T-helper 1 cell treated with Interleukin-12 subunit alpha and Interleukin-12 subunit beta and Interleukin-4 antibody, amounts not matched to agents 30 ng/mL and 1 ng/mL, for 36 hours (primary cell): ENCODE results near the gene LIME1. TPM values are rescaled to one million over a fixed set of nuclear protein-coding genes. Genes with fewer than 3 reads are reported as not detected.
"Not testable (repeated sequence)": the region's sequence is repeated elsewhere in the genome, so short reads cannot be mapped to it uniquely, and the experiment has no call there.

Experiments
- intact Hi-C: fragments of 100-400 bp; cut with micrococcal nuclease; formaldehyde crosslinking; loops from one replicate; pipeline ENCODE4 v1.15.1; 2024
- total RNA-seq: library from RNA; stranded (reverse); gene quantifications from 2 replicates; pipeline ENCODE4 v1.2.3, GENCODE V29; 2022

LIME1 gene
- total RNA-seq, 1 donor from 2014 or later: 73.8 TPM

- intact Hi-C loops: loop anchor here (1.0 to 5.0 kb wide), 11 partner anchors 9 to 355 kb away; partner anchors contain the start of genes PRPF6, RTEL1, TCEA2 and TPD52L2
Observed at GRCh38 chr20:63706852-63707557, 29.5 kb upstream of the LIME1 start.

DNA sequence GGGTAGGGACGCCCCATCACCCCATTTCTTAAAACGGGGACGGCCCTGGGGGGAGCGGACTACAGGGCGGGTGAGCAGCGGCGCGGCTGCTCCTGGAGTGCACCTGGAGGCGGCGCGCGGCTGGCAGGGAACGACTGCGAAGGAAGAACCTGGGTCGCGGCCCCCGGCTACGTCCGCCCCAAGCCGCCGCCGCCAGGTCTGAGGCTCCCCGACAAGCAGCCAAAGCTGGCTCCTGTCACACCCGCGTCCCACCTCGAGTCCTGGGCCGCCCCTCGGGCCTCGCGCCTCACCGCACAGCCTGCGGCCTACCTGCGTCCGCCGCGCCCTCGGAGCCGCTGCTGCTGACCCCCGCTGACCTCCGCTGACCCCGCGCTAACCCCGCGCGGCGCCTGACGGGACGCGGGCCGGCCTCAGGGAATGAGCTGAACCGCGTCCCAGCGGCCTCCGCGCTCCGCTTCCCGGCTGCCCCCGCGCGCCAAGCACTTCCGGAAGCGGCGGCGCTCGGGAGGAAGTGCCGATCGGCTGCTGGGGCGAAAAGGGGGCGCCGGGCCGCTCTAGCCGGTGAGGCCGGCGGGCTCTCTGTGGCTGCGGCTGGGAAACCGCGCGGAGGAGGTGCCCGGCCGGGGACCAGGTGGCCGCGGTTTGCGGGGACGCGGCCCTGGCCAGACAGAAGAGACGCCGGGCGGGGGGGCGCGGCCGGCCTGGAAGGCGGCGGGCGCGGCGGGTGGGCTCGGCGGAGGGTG is 28.7 kb upstream of the LIME1 start, which contains the start of the genes ARFRP1 and ZGPAT:
Gene ARFRP1, minus strand, starts transcription at position 419 of the 743 bp plus-strand sequence. CDS start 885 bp downstream, outside the sequence.
Gene ZGPAT, plus strand, starts transcription at position 482 of the 743 bp plus-strand sequence. CDS start 542 bp downstream, outside the sequence.
- intact Hi-C loops: loop anchor here (1.0 to 5.0 kb wide), 12 partner anchors 9 to 413 kb away; partner anchors contain the start of genes PRPF6, RTEL1, TCEA2 and TPD52L2

GRCh38 chr20:63708301-63709148 is 27.9 kb upstream of the LIME1 start:
- intact Hi-C loops: loop anchor here (2.0 to 5.0 kb wide), 2 partner anchors 354 to 412 kb away; partner anchors contain the start of gene TCEA2

DNA sequence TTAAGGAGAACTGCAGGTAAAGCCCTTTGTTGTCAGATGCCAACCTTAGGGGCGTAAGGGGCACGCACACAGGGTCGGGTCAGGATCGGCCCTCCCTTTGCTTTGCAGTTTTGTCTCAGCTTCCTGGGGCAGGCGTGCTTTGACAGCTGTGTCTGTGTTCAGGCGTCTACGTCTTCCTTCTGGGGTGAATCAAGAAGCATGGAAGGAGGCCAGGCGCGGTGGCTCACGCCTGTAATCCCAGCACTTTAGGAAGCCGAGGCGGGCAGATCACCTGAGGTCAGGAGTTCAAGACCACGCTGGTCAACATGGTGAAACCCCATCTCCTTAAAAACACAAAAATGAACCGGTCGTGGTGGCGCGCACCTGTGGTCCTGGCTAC is 27.3 kb upstream of the LIME1 start:
- intact Hi-C loops: loop anchor here (2.0 to 5.0 kb wide), 2 partner anchors 353 to 412 kb away; partner anchors contain the start of gene TCEA2

GRCh38 chr20:63711085-63711645 is 25.3 kb upstream of the LIME1 start:
- intact Hi-C loops: no loop called here

DNA sequence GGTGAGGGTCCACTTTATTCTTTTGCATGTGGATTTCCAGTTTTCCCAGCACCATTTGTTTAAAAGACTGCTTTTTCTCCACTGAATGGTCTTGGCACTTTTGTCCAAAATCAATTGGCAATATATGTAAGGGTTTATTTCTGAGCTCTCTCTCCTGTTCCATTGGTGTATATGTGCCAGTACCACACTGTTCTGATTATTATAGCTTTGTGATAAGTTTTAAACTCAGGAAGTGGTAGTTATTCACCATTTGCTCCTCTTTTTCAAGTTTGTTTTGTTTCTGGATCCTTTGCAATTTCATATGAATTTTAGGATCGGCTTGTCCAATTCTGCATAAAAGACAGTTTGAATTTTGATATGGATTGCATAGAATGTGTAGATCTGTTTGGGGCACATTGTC is 24.3 kb upstream of the LIME1 start:
- intact Hi-C loops: no loop called here

DNA sequence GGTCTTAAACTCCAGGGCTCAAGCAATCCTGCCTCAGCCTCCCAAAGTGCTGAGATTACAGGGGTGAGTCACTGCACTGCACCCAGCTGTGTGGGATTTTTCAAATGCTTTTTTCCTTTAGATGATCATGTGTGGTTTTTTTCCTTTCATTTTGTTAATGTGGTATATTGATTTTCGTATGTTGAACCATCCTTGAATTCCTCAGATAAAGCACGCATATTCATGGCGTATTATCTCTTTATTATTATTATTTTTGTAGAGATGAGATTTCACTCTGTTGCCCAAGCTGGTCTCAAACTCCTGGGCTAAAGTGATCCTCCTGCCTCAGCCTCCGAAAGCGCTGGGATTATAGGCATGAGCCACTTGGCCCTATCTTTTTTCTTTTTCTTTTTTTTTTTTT is 21.6 kb upstream of the LIME1 start:
- intact Hi-C loops: no loop called here

DNA sequence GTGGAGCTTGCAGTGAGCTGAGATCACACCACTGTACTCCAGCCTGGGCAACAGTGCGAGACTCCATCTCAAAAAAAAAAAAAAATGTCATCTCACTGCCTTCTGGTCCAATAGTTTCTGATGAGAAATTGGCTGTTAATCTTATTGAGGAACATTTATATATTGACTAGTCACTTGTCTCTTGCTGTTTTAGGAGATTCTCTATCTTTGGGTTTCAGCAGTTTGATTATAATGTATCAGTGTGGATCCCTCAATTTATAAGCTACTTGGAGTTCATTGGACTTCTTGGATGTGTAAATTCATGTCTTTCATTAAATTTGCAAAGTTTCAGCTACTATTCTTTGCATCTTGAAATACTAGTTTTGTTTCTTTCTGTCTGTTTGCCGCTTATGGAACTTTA is 17.5 kb upstream of the LIME1 start:
- intact Hi-C loops: loop anchor here (1.0 kb wide), 1 partner anchor 9 kb away; no protein-coding TSS in a partner anchor

GRCh38 chr20:63722967-63723622 is 13.4 kb upstream of the LIME1 start:
- intact Hi-C loops: not testable (repeated sequence)

DNA sequence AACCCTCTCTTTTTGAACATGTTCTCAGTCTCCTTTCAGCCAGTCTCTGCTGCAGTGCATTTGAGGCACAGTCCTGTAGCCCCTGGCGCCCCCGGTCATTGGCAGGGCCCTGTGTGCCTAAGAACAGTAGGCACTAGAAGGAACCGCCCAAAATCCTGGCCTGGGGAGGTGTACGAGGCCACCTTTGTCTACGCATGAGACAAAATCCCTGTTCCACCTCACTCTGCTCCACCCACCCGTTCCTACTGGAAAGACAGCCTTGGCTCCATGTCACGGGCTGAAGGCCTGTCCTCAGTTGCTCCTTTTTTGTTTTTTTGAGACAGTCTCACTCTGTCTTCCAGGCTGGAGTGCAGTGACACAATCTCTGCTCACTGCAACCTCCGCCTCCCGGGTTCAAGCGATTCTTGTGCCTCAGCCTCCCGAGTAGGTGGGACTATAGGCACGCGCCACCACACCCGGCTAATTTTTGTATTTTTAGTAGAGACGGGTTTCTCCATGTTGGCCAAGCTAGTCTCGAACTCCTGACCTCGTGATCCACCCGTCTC is 6.2 kb upstream of the LIME1 start:
- intact Hi-C loops: loop anchor here (2.0 to 5.0 kb wide), 6 partner anchors 21 to 227 kb away; partner anchors contain the start of genes ARFRP1, RTEL1 and UCKL1

DNA sequence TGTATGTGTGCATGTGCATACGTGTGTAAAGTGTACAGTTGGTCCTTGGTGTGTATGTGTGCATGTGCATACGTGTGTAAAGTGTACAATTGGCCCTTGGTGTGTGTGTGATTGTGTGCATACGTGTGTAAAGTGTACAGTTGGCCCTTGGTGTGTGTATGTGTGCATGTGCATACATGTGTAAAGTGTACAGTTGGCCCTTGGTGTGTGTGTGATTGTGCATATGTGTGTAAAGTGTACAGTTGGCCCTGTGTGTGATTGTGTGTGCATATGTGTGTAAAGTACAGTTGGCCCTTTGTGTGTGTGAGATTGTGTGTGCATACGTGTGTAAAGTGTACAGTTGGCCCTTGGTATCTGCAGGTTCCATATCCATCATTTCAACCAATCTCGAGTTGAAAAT is 5.1 kb upstream of the LIME1 start:
- intact Hi-C loops: loop anchor here (1.0 to 5.0 kb wide), 7 partner anchors 19 to 226 kb away; partner anchors contain the start of genes ARFRP1, RTEL1 and UCKL1

- intact Hi-C loops: loop anchor here (5.0 kb wide), 3 partner anchors 65 to 225 kb away; partner anchors contain the start of gene UCKL1
Observed at GRCh38 chr20:63732118-63733095, 4.1 kb upstream of the LIME1 start.

- intact Hi-C loops: loop anchor here (5.0 kb wide), 3 partner anchors 64 to 224 kb away; partner anchors contain the start of gene UCKL1
Observed at GRCh38 chr20:63733117-63733516, 3.3 kb upstream of the LIME1 start.

- intact Hi-C loops: loop anchor here (5.0 kb wide), 3 partner anchors 64 to 224 kb away; partner anchors contain the start of gene UCKL1
Observed at GRCh38 chr20:63733579-63734081, 2.8 kb upstream of the LIME1 start.

GRCh38 chr20:63734111-63734945 is 2.1 kb upstream of the LIME1 start:
- intact Hi-C loops: loop anchor here (5.0 kb wide), 3 partner anchors 63 to 223 kb away; partner anchors contain the start of gene UCKL1

DNA sequence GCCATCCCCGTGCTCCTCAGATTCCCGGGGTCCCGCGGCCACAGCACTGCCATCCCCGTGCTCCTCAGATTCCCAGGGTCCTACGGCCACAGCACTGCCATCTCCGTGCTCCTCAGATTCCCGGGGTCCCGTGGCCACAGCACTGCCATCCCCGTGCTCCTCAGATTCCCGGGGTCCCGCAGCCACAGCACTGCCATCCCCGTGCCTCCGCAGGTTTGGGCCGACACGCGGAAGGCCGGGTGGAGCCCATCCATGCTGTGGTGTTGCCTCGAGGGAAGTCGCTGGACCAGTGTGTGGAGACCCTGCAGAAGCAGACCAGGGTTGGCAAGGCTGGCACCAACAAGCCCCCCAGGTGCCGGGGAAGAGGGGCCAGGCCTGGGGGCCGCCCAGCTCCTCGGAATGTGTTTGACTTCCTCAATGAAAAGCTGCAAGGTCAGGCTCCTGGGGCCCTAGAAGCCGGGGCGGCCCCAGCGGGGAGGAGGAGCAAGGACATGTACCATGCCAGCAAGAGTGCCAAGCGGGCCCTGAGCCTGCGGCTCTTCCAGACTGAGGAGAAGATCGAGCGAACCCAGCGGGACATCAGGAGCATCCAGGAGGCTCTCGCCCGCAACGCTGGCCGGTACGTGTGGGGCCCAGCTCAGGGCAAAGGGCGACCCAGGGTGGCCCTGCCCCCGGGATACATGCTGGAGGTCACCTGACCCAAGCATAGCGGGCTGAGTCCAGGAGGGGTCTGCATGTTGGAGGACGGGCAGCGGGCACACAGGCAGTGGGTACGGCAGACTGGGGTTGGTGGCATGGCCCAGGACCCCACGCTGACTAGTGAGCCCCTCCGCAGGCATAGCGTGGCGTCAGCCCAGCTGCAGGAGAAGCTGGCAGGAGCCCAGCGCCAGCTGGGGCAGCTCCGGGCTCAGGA is 1.3 kb upstream of the LIME1 start:
- intact Hi-C loops: loop anchor here (5.0 kb wide), 3 partner anchors 62 to 222 kb away; partner anchors contain the start of gene UCKL1
